GM18909 (cell line): Measurements from ENCODE around the gene CYP2A13.
"Not testable (repeated sequence)": the region's sequence is repeated elsewhere in the genome, so short reads cannot be mapped to it uniquely, and the experiment has no call there.

Source experiments
- ATAC-seq: cut with Tn5 transposase; IDR thresholded peaks from one replicate; pipeline ENCODE4 v1.9.1; 2021; ENCODE audit warnings: mild to moderate bottlenecking; ENCODE audit not compliant: unreplicated experiment, poor library complexity

The CYP2A13 gene

GRCh38 chr19:41116261-41116660 is 28.0 kb downstream of the CYP2A13 start:
- ATAC-seq: no peak

GRCh38 chr19:41120929-41121911 is 33.0 kb downstream of the CYP2A13 start:
- not testable (repeated sequence) for ATAC-seq

- ATAC-seq: not testable (repeated sequence)
Observed at GRCh38 chr19:41122846-41123245, 34.6 kb downstream of the CYP2A13 start.

GRCh38 chr19:41123716-41124294 is 35.6 kb downstream of the CYP2A13 start:
- no peak for ATAC-seq

- not testable (repeated sequence) for ATAC-seq
Observed at GRCh38 chr19:41126765-41127203, 38.5 kb downstream of the CYP2A13 start.

GRCh38 chr19:41127362-41127761 is 39.1 kb downstream of the CYP2A13 start:
- not testable (repeated sequence) for ATAC-seq

GRCh38 chr19:41127801-41128300 is 39.6 kb downstream of the CYP2A13 start:
- ATAC-seq: not testable (repeated sequence)

GRCh38 chr19:41128692-41129091 is 40.4 kb downstream of the CYP2A13 start:
- ATAC-seq: no peak

GRCh38 chr19:41131186-41131585 is 42.9 kb downstream of the CYP2A13 start:
- ATAC-seq: no peak

GRCh38 chr19:41133260-41133659 is 45.0 kb downstream of the CYP2A13 start:
- ATAC-seq: no peak

GRCh38 chr19:41134616-41135015 is 46.4 kb downstream of the CYP2A13 start:
- no peak for ATAC-seq

GRCh38 chr19:41135390-41136384 is 47.4 kb downstream of the CYP2A13 start:
- ATAC-seq: not testable (repeated sequence)

GRCh38 chr19:41136636-41137455 is 48.6 kb downstream of the CYP2A13 start:
- no peak for ATAC-seq

- ATAC-seq: no peak
Observed at GRCh38 chr19:41144403-41144802, 56.2 kb downstream of the CYP2A13 start.
